ENCODE data around the gene SLC25A18.
"Not testable (repeated sequence)": the region's sequence is repeated elsewhere in the genome, so short reads cannot be mapped to it uniquely, and the experiment has no call there.

SLC25A18 gene

DNA sequence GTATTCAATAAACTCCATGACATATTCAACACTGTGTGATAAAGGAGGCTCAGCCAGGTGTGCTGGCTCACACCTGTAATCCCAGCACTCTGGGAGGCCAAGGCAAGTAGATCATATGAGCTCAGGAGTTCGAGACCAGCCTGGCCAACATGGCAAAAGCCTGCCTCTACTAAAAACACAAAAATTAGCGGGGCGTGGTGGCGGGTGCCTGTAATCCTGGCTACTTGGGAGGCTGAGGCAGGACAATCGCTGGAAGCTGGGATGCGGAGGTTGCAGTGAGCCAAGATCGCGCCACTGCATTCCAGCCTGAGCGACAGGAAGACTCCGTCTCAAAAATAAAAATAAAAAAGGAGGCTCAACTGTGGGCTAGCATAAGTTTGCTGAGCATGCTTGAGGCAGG is 4.1 kb upstream of the SLC25A18 start:
- Histone ChIP-seq H3K4me3 (no peak overlapping the region), H3K27ac (no peak overlapping the region), H3K9me3 (ENCODE audit: low read depth, low read length) (no peaks in the 10 kb centered on the region), H3K36me3 (ENCODE audit: insufficient read depth, low read length) (no peaks in the 10 kb centered on the region), H3K9ac (ENCODE audit: insufficient read length) (no peak overlapping the region)
- no peak for DNase-seq (ENCODE audit: low read depth, low spot score)
- TF ChIP-seq FOXP2 (optimal IDR thresholded peaks at IDR 0.05; ENCODE audit: control extremely low read depth, extremely low read length, insufficient read depth): no peak

DNA sequence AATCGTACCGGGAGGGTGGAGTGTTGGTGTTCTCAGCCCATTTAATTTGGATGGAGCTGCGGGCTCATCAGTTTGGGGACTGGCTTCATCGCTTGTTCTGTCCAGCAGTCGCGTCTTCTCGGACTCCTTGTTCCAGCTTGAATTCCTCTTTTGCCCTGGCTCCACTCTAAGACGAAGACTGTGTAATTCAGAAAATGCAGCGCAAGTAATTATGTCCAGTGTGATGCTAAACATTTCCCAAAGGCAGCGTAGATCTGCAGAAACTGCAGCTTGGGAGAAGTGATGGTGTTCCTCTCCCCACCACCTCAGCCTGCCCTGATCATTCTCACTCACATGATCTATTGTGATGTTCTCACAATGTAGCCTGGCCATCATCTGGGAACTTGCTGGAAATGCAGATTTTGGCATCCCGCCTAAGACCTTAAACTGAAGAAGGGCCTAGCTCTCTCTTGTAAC is 666 bp downstream of the SLC25A18 start:
- Histone ChIP-seq H3K9ac (ENCODE audit: insufficient read length) (no peak overlapping the region), H3K36me3 (ENCODE audit: insufficient read depth, low read length) (no peaks in the 10 kb centered on the region), H3K9me3 (ENCODE audit: low read depth, low read length) (no peaks in the 10 kb centered on the region), H3K4me3 (no peak overlapping the region), H3K27ac (no peak overlapping the region)
- TF ChIP-seq EZH2 (IDR thresholded peaks at IDR 0.05) (no peak), POLR2AphosphoS5 (IDR thresholded peaks at IDR 0.05; ENCODE audit: borderline replicate concordance, low read depth, low read length) (no peak), FOXP2 (optimal IDR thresholded peaks at IDR 0.05; ENCODE audit: control extremely low read depth, extremely low read length, insufficient read depth) (no peak)
- DNase-seq (ENCODE audit: low read depth, low spot score): no peak

DNA sequence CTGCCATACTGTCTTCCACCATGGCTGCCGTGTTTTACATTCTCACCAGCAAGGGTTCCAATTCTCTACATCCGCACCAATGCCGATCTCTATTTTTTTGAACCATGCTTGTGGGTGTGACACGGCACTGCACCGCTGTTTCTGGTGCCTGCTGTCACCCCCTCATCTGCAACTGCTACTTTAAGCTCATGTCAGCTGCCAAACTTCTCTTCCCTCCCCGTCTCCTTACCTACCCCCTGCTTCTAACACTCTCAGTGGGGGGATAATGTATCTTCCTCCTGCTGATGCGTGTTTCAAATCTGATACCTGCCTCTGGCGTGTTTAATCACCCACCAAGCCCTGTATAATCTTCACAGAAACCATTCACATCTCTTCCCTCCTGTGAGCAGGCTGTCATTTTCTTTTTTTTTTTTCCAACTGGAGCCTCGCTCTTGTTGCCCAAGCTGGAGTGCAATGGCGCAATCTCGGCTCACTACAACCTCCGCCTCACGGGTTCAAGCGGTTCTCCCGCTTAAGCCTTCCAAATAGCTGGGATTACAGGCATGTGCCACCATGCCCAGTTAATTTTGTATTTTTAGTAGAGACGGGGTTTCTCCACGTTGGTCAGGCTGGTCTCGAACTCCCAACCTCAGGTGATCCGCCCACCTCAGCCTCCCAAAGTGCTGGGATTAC is 2.9 kb downstream of the SLC25A18 start:
- not testable (repeated sequence) for DNase-seq (ENCODE audit: low read depth, low spot score); H3K27ac ChIP-seq; H3K36me3 ChIP-seq (ENCODE audit: insufficient read depth, low read length); H3K4me3 ChIP-seq; H3K9me3 ChIP-seq (ENCODE audit: low read depth, low read length); H3K9ac ChIP-seq (ENCODE audit: insufficient read length)

DNA sequence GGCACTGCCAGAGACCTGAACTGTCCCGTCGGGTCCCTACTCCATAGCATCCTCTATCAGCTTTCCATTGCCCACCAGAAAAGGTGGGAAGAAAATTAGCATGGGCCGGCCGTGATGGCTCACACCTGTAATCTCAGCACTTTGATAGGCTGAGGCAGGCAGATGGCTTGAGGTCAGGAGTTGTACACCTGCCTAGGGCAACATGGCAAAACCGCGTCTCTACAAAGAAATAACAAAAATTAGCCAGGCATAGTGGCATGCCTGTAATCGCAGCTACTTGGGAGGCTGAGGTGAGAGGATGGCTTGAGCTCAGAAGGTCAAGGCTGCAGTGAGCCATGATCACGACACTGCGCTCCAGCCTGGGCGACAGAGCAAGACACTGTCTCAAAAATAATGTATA is 3.5 kb downstream of the SLC25A18 start:
- TF ChIP-seq FOXP2 (optimal IDR thresholded peaks at IDR 0.05; ENCODE audit: control extremely low read depth, extremely low read length, insufficient read depth): no peak
- TF ChIP-seq POLR2AphosphoS5 (IDR thresholded peaks at IDR 0.05; ENCODE audit: borderline replicate concordance, low read depth, low read length): no peak
- no peak for TF ChIP-seq EZH2 (IDR thresholded peaks at IDR 0.05)
- Histone ChIP-seq H3K4me3 (no peak overlapping the region), H3K9ac (ENCODE audit: insufficient read length) (no peak overlapping the region), H3K36me3 (ENCODE audit: insufficient read depth, low read length) (no peaks in the 10 kb centered on the region), H3K27ac (no peak overlapping the region), H3K9me3 (ENCODE audit: low read depth, low read length) (no peaks in the 10 kb centered on the region)
- DNase-seq (ENCODE audit: low read depth, low spot score): no peak

DNA sequence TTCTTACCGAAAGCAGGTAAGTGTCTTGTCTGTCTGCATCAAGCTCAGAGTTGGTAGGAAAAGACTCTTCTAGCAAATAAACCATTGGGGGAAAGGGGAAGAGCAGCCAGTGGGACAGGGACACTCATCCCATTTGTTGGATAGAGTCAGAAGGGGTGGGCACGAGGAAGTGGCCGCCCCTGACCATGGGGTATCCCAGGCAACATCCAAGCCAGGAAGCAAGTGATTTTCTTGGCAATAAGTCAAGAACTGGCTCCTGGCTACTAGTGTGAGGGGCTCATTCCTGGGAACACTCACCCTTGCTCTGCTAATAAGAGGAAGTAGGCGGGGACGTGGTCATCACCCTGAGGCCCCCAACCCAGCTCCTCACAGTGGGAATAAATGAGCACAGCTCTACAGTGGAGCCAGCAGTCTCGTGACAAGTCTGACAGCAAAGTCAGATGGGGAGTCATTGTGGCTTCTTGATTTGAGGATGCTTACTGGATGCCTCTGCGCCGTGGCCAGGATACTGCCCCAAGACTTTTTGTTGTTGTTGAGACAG is 6.7 kb downstream of the SLC25A18 start:
- TF ChIP-seq EZH2 (IDR thresholded peaks at IDR 0.05) (no peak), POLR2AphosphoS5 (IDR thresholded peaks at IDR 0.05; ENCODE audit: borderline replicate concordance, low read depth, low read length) (no peak), FOXP2 (optimal IDR thresholded peaks at IDR 0.05; ENCODE audit: control extremely low read depth, extremely low read length, insufficient read depth) (no peak)
- DNase-seq (ENCODE audit: low read depth, low spot score): no peak
- no peak overlapping the region for H3K9ac ChIP-seq (ENCODE audit: insufficient read length)
- no peak overlapping the region for H3K4me3 ChIP-seq
- H3K36me3 ChIP-seq (ENCODE audit: insufficient read depth, low read length): no peaks in the 10 kb centered on the region
- no peaks in the 10 kb centered on the region for H3K9me3 ChIP-seq (ENCODE audit: low read depth, low read length)
- no peak overlapping the region for H3K27ac ChIP-seq

DNA sequence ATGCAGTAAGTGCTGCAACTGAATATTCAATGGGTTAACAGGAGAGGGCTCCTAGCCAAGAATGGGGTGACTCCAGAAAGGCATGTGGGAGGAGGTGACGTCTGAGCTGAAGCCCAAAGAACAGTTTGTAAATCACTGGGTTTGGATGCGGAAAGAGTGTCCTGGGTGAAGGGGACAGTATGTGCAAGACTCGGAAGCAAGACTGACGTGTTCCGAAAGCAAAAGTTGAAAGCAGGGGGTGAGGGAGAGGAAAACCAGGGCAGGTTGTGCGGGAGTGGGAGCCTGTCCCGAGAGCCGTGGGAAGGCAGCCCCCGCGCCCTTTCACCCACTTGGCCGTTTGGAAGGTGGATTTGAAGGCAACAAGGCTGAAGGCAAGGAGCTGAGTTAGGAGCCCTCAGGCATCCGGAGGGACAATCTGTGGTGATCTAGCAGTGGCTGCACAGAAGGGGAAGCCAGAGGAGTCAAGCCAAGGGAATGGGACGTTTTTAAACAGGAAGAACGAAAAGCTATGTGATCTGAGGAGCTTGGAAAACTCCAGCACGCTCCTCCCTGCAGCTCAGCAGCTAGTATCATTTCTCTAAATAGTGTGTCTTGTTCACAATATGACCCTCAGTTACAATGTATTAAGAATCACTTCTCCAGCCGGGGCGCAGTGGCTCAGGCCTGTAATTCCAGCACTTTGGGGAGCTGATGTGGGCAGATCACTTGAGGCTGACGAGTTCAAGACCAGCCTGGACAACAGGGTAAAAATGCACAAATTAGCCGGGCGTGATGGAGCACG is 7.7 kb downstream of the SLC25A18 start:
- no peaks in the 10 kb centered on the region for H3K9me3 ChIP-seq (ENCODE audit: low read depth, low read length)
- no peak overlapping the region for H3K4me3 ChIP-seq
- no peak for TF ChIP-seq EZH2 (IDR thresholded peaks at IDR 0.05)
- TF ChIP-seq FOXP2 (optimal IDR thresholded peaks at IDR 0.05; ENCODE audit: control extremely low read depth, extremely low read length, insufficient read depth): no peak
- no peak for TF ChIP-seq POLR2AphosphoS5 (IDR thresholded peaks at IDR 0.05; ENCODE audit: borderline replicate concordance, low read depth, low read length)
- H3K27ac ChIP-seq: no peak overlapping the region
- no peak for DNase-seq (ENCODE audit: low read depth, low spot score)
- H3K36me3 ChIP-seq (ENCODE audit: insufficient read depth, low read length): no peaks in the 10 kb centered on the region
- no peak overlapping the region for H3K9ac ChIP-seq (ENCODE audit: insufficient read length)

DNA sequence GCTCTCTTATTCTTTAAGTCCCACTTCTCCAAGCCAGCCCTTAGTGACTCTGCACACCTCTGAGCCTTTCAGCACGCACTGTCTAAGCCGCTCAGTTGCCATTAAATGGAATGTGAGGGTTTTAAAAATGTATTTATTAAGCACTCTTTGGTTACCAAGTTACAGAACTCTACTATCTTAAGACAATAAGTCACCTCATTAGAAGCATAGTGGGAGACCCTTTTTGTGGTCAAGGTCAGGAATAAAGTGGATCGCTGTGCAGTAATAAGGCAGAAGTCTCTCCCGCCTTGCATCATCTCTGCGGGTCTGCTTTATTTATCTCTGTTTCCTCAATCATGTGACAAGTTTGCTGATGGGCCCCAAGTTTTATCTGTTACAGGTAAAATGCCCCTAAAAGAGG is 11.9 kb downstream of the SLC25A18 start:
- no peak for DNase-seq (ENCODE audit: low read depth, low spot score)
- H3K9me3 ChIP-seq (ENCODE audit: low read depth, low read length): no peaks in the 10 kb centered on the region
- no peaks in the 10 kb centered on the region for H3K36me3 ChIP-seq (ENCODE audit: insufficient read depth, low read length)
- no peak overlapping the region for H3K4me3 ChIP-seq
- no peak overlapping the region for H3K9ac ChIP-seq (ENCODE audit: insufficient read length)
- TF ChIP-seq EZH2 (IDR thresholded peaks at IDR 0.05) (no peak), POLR2AphosphoS5 (IDR thresholded peaks at IDR 0.05; ENCODE audit: borderline replicate concordance, low read depth, low read length) (no peak), FOXP2 (optimal IDR thresholded peaks at IDR 0.05; ENCODE audit: control extremely low read depth, extremely low read length, insufficient read depth) (no peak)
- no peak overlapping the region for H3K27ac ChIP-seq

DNA sequence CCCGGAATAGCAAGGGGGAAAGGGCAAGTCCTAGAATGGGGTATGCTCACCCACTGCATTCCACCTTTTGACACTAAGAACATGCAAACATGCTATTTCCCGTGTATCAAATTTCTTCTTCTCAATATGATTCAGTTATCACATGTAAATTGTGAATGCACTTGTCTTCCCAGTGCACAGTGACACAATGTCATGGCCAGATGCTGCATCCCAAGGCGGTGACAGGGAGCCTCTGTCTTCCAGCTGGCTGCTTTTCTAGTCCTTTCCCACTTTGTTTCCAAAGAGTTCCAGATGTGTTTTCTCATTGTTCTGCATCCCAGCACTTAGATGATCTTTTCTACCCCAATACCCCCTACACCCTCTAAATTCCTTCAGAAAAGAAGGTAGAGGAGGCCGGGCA is 12.4 kb downstream of the SLC25A18 start:
- H3K27ac ChIP-seq: peak overlapping the region; percentile 97; the same call in 1 of the 2 replicates
- H3K9me3 ChIP-seq (ENCODE audit: low read depth, low read length): no peaks in the 10 kb centered on the region
- DNase-seq (ENCODE audit: low read depth, low spot score): no peak
- TF ChIP-seq FOXP2 (optimal IDR thresholded peaks at IDR 0.05; ENCODE audit: control extremely low read depth, extremely low read length, insufficient read depth) (no peak), EZH2 (IDR thresholded peaks at IDR 0.05) (no peak), POLR2AphosphoS5 (IDR thresholded peaks at IDR 0.05; ENCODE audit: borderline replicate concordance, low read depth, low read length) (no peak)
- no peaks in the 10 kb centered on the region for H3K36me3 ChIP-seq (ENCODE audit: insufficient read depth, low read length)
- H3K4me3 ChIP-seq: no peak overlapping the region
- H3K9ac ChIP-seq (ENCODE audit: insufficient read length): no peak overlapping the region
